ENCODE data around the gene CDC27.
"Not testable (repeated sequence)": the region's sequence is repeated elsewhere in the genome, so short reads cannot be mapped to it uniquely, and the experiment has no call there.

Gene CDC27, protein sequence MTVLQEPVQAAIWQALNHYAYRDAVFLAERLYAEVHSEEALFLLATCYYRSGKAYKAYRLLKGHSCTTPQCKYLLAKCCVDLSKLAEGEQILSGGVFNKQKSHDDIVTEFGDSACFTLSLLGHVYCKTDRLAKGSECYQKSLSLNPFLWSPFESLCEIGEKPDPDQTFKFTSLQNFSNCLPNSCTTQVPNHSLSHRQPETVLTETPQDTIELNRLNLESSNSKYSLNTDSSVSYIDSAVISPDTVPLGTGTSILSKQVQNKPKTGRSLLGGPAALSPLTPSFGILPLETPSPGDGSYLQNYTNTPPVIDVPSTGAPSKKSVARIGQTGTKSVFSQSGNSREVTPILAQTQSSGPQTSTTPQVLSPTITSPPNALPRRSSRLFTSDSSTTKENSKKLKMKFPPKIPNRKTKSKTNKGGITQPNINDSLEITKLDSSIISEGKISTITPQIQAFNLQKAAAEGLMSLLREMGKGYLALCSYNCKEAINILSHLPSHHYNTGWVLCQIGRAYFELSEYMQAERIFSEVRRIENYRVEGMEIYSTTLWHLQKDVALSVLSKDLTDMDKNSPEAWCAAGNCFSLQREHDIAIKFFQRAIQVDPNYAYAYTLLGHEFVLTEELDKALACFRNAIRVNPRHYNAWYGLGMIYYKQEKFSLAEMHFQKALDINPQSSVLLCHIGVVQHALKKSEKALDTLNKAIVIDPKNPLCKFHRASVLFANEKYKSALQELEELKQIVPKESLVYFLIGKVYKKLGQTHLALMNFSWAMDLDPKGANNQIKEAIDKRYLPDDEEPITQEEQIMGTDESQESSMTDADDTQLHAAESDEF

DNA sequence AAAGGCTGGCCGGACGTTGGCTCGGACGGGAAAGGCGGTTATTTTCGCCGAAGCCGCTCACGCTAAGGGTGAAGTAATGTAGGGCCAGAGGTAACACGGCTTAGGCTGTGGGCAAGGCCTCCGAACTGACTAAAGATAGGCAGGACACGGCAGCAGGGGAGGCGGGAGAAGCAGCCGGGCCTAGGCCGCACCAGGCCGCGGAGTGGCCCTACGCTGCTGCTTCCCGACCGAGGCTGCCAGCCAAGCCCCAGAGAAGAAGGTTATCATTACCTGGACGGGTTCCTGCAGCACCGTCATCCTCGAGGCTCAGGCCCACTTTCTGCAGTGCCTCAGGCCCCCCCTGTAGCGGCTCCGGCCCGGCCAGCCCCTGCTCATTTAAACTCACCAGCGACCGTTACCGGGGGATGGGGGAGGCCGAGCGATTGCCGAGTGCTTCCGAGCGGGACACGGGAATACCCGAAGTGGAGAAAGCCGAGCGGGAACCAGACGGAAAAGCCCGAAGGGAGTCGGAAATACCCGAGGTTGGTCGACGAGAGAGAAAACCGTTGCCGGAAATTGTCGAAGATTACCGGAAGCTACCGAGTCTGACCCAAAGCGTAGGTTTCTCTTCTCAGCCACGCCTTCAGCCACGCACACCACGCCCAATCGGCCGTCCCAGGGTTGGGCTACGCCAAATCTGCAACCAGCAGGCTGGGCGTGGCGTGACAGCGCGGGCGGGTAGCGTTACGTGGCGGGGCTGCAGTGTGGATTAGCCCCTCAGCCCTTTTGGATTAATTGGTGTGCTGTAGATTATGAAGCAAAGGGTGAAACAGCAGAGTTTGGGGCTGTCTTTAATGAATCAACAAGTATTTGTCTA, at the start of gene CDC27:
Gene CDC27, minus strand, starts transcription at position 420 of the 856 bp plus-strand sequence. Its CDS starts 123 bp downstream, at position 297.
- in situ Hi-C loops (cut with HindIII; ENCODE audit: low sequenced_read_pairs), result no loop called here

GRCh38 chr17:47238321-47239010, 49.4 kb upstream of the CDC27 start:
- in situ Hi-C loops (cut with HindIII; ENCODE audit: low sequenced_read_pairs), result no loop called here

DNA sequence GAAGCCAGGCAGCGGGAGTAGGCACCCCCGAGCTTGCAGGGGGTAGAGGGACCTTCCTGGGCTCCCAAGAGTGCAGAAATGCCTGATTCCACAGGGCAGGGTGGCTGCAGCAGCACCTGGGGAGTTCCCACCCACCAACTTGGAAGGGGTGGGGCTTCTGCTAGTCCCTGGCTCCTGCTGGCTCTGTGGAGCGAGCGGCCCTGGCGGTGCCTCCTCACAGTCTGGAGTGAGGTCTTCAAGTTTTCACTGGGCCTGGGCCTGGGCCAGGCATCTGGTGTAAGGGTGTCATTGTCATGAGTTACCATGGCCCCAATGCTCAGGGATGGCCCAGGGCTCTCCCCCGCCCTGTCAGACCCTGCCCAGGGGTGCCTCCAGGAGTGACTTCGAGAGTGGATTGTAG, 48.7 kb upstream of the CDC27 start:
- in situ Hi-C loops (cut with HindIII; ENCODE audit: low sequenced_read_pairs), result no loop called here

DNA sequence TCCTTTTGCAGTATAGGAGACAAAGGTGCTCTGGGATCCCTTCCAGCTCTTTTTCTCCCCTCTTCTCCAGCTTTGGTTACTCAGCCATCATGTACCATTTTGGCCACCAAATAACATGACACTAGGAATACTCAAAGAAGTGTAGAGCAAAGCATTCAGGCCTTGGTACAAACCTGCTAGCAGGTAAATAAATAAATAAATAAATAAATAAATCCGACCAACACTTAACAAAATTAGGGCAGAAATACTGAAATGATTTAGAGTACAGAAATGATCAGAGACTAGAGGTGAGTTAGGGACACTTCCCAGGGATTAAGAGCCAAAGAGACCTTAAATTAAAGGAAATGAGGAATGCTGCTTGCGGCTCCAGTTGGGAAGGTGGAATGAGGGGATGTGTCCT, 46.8 kb upstream of the CDC27 start:
- in situ Hi-C loops (cut with HindIII; ENCODE audit: low sequenced_read_pairs), result no loop called here

- in situ Hi-C loops (cut with HindIII; ENCODE audit: low sequenced_read_pairs), result no loop called here
Measured at GRCh38 chr17:47235506-47235905, 46.4 kb upstream of the CDC27 start.

GRCh38 chr17:47232465-47232864, 43.4 kb upstream of the CDC27 start:
- in situ Hi-C loops (cut with HindIII; ENCODE audit: low sequenced_read_pairs), result no loop called here

DNA sequence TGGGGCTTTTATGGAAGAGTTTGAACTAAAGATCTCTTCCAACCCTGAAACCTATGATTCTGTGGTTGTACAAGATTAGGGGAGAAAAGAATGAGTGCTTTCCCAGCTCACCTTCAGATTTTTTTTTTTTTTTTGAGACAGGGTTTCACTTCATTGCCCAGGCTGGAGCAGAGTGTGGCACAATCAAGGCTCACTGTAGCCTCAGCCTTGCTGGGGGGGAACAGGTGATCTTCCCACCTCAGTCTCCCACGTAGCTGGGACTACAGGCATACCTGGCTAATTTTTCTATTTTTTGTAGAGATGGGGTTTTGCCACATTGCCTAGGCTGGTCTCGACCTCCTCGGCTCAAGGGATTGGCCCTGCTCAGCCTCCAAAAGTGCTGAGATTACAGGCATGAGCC, 42.8 kb upstream of the CDC27 start:
- in situ Hi-C loops (cut with HindIII; ENCODE audit: low sequenced_read_pairs), result no loop called here

DNA sequence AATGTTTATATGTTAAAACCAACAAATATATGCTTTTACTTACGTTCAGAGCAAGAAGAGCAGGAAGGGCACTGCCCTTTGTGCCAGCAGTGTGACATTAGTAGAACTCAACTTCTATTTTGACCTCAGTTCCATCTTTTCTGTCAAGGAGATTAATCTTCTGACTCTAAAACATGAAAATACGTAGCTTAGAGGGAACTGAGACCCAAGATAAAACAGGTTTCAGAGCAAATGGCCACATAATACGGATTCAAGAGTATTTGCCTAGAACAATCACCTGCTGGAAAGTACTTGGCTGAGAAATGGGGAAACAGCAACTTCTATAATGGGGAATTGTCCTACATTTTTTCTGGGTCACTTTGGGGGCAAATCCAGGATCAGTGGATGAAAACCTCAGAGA, 42.2 kb upstream of the CDC27 start:
- in situ Hi-C loops (cut with HindIII; ENCODE audit: low sequenced_read_pairs), result no loop called here

DNA sequence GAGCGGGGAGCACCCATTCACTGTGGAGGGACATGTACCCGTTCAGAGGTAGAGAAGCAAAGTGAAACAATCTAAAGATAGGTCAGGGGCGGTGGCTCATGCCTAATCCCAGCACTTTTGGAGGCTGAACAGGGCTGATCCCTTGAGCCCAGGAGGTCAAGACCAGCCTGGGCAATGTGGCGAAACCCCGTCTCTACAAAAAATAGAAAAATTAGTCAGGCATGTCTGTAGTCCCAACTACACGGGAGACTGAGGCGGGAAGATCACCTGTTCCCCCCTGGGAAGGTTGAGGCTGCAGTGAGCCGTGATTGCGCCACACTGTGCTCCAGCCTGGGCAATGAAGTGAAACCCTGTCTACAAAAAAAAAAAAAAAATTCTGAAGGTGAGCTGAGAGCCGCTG, 41.8 kb upstream of the CDC27 start:
- in situ Hi-C loops (cut with HindIII; ENCODE audit: low sequenced_read_pairs), result no loop called here

- in situ Hi-C loops (cut with HindIII; ENCODE audit: low sequenced_read_pairs), result no loop called here
Measured at GRCh38 chr17:47229535-47230443, 40.7 kb upstream of the CDC27 start.

DNA sequence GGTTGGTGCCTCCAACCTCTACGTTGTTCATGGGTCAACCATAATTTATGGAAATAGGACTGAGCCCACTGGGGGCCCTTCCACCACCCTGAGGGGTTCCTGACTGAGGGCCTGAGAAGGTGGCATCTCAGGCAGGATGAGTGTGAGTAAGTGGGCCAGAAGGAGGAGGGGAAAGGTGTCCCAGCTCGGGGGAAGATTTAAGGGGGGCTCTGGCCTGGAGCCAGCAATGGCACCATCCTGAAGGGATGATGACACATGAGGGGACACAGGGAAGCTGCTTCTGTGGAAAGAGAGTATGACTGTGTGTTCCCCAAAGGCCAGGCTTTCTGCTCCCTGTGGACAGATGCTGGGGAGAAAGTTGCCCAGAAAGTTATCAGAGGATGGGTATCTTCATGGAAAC, 38.8 kb upstream of the CDC27 start:
- in situ Hi-C loops (cut with HindIII; ENCODE audit: low sequenced_read_pairs), result no loop called here

GRCh38 chr17:47225911-47226688, 37.0 kb upstream of the CDC27 start:
- in situ Hi-C loops (cut with HindIII; ENCODE audit: low sequenced_read_pairs), result no loop called here

- in situ Hi-C loops (cut with HindIII; ENCODE audit: low sequenced_read_pairs), result no loop called here
Measured at GRCh38 chr17:47225436-47225858, 36.4 kb upstream of the CDC27 start.

DNA sequence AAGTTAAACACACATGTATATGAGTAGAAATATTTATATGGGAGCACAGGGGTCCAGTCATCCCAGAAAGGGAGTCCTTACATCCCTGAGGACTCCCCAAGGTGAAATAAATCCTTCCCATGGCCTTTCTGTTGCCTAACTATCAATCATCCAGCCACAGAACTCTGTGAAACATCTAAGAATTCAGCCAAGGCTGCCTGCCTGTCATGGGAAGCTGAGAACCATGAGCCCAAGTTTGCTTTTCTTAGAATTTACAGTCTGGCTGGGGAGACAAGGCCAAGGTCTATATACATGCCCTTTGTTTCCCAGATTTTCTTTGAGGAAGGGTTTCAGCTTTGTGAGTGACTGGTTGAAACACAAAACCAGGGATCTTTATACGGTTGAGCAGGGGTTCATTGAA, 35.9 kb upstream of the CDC27 start:
- in situ Hi-C loops (cut with HindIII; ENCODE audit: low sequenced_read_pairs), result no loop called here

DNA sequence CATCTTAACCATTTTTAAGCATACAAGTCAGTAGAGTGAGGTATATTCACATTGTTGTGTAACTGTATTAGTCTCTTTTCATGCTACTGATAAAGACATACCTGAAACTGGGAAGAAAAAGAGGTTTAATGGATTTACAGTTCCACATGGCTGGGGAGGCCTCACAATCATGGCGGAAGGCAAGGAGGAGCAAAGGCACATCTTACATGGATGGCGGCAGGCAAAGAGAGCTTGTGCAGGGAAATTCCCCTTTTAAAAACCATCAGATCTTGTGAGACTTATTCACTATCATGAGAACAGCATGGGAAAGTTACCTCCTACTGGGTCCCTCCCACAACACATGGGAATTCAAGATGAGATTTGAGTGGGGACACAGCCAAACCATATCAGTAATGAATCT, 35.0 kb upstream of the CDC27 start:
- in situ Hi-C loops (cut with HindIII; ENCODE audit: low sequenced_read_pairs), result not testable (repeated sequence)

DNA sequence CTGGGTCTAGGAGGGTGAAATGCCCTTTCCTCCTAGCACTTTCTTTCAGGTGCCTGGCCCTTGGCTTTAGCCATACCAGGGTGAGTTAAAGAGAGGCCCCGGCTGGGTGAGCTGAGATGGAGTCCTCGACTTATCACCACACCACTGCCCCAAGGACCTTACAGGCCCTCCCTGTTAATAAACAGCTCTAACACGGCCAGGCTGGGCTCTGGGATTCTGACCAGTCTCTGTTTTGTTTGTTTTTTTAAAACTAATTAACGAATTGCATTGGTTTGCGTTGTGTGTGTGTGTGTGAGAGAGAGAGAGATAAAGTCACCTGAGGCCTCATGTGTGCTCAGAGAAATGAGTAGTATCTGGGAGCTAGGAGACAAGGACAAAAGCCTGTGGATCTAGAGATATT, 34.4 kb upstream of the CDC27 start:
- in situ Hi-C loops (cut with HindIII; ENCODE audit: low sequenced_read_pairs), result no loop called here

DNA sequence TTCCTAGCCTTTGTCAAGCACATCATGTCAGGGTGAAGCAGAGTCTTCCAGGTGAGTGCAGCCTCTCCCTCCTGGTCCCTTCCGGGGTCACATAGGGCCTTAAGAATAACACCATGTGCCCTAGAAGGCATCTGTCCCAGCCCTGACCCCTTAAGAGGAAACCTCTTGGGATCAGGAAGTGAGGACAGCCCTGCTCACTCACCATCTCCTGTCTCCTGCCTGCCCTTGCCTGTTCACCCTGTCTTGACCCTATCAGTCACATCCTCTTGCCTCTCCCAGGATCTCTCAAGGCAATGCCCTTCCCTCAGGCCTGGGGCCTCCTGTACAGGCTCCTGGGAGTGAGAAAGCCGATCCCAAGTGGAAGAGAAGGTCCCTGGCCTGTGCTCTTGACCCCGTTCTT, 33.9 kb upstream of the CDC27 start:
- in situ Hi-C loops (cut with HindIII; ENCODE audit: low sequenced_read_pairs), result no loop called here

- in situ Hi-C loops (cut with HindIII; ENCODE audit: low sequenced_read_pairs), result no loop called here
Measured at GRCh38 chr17:47222047-47222446, 33.0 kb upstream of the CDC27 start.

GRCh38 chr17:47221154-47221553, 32.1 kb upstream of the CDC27 start:
- in situ Hi-C loops (cut with HindIII; ENCODE audit: low sequenced_read_pairs), result no loop called here
